HG02798 (cell line): ENCODE measurements around the gene STOM.

ENCODE experiments used
- ATAC-seq: cut with Tn5 transposase; IDR thresholded peaks from one replicate; pipeline ENCODE4 v1.9.1; 2021; ENCODE audit warnings: mild to moderate bottlenecking; ENCODE audit not compliant: unreplicated experiment, poor library complexity

The STOM gene

GRCh38 chr9:121323449-121324151 lies 46.5 kb downstream of the STOM start:
- ATAC-seq, result no peak

- no peak for ATAC-seq
These were observed 47.2 kb downstream of the STOM start for GRCh38 chr9:121322737-121323448.

GRCh38 chr9:121322037-121322736 lies 47.9 kb downstream of the STOM start:
- no peak for ATAC-seq

GRCh38 chr9:121321016-121321503 lies 49.0 kb downstream of the STOM start:
- no peak for ATAC-seq

- no peak for ATAC-seq
These were observed 50.7 kb downstream of the STOM start for GRCh38 chr9:121319383-121319780.

GRCh38 chr9:121318631-121319382 lies 51.2 kb downstream of the STOM start:
- ATAC-seq, result no peak

DNA sequence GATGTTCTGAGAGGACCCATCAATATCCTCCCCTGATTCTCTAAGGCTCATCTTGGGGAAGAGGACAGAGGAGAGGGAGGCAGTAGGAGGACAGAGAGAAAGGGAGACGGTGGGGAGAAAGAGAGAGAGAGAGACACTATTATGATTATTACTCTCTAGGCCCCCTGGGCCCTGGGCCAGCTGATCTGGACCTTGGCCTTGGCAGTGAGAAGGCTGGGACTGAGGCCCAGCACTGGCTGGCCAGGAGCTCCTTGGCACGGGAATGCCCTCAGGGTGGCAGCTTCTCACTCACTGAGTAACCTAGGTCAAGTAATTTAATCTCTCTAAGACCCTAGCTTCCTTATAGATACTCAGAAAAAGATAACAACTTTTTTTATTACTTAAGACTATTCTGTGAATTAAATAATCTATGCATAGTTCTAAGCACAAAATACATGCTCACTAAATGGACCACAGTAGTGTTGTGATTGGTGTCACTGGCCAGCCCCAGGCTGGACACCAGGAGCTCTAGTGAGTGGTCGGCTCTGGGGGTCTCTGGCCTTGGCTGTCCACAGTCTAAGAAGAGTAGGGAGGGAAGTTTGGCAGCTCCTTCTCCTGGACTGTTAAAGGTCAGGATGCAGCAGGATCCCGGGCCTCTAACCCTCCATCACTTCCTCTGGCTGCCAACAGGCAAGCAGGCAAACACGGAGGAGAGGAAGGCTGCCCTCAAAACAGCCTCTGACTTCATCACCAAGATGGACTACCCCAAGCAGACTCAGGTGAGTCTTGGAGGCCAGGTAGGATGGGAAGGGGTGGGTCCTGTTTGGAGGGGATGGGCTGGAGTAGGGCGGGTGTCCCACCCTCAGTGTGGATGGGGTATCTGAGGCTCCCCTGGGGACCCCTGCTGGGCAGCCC lies 52.1 kb downstream of the STOM start:
- ATAC-seq, result no peak

DNA sequence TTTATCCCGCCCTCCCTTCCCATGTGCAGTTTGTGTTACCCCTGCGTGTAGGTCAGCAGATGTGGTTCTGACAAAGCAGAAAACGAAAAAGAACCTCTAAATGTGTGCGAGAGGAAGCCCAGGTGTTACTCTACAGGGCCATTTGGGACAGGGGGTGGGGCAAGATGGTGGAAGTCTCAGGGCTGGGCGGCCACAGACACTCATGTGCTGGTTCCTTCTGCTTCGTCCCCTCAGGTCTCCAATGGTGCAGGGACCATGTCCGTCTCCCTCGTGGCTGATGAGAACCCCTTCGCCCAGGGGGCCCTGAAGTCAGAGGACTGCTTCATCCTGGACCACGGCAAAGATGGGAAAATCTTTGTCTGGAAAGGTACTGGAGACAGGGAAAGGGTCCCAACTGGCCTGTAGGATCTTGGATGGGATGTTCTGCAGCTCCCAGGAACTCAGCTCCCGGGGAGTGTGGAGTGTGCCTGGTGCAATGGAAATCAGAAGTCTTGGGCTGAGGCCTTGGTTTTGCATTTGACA lies 53.1 kb downstream of the STOM start:
- no peak for ATAC-seq

- ATAC-seq, result no peak
These were observed 53.7 kb downstream of the STOM start for GRCh38 chr9:121316378-121316777.

GRCh38 chr9:121313458-121314152 lies 56.4 kb downstream of the STOM start:
- ATAC-seq, result no peak

DNA sequence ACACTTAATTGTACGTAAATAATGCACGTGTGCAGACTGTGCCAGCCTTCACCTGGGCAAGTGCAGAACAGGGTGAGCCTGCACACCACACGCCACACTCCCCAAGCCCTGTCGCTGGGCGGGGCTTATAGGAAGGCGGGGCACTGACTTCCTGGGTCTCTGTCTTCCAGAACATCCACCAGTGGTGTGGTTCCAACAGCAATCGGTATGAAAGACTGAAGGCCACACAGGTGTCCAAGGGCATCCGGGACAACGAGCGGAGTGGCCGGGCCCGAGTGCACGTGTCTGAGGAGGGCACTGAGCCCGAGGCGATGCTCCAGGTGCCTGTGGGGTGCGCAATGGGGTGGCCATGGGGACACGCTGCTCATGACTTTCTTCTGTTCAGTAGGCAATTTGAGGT lies 57.9 kb downstream of the STOM start:
- no peak for ATAC-seq

DNA sequence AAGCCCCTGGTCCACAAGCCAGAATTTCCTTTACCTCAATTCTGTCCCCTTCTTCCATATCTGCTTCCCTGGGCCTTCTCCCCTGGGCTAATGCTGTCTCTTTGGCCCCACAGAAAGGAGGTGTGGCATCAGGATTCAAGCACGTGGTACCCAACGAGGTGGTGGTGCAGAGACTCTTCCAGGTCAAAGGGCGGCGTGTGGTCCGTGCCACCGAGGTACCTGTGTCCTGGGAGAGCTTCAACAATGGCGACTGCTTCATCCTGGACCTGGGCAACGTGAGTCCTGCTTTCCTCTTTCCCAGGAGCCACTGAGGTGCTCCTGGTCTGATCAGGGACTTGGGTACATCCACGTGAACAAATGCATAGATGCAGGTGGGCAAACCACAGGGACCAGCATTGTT lies 59.5 kb downstream of the STOM start:
- no peak for ATAC-seq

GRCh38 chr9:121309833-121310425 lies 60.1 kb downstream of the STOM start:
- no peak for ATAC-seq

GRCh38 chr9:121309171-121309570 lies 60.9 kb downstream of the STOM start:
- no peak for ATAC-seq

GRCh38 chr9:121308765-121309164 lies 61.3 kb downstream of the STOM start:
- ATAC-seq, result no peak

- ATAC-seq, result no peak
These were observed 62.1 kb downstream of the STOM start for GRCh38 chr9:121307976-121308375.

DNA sequence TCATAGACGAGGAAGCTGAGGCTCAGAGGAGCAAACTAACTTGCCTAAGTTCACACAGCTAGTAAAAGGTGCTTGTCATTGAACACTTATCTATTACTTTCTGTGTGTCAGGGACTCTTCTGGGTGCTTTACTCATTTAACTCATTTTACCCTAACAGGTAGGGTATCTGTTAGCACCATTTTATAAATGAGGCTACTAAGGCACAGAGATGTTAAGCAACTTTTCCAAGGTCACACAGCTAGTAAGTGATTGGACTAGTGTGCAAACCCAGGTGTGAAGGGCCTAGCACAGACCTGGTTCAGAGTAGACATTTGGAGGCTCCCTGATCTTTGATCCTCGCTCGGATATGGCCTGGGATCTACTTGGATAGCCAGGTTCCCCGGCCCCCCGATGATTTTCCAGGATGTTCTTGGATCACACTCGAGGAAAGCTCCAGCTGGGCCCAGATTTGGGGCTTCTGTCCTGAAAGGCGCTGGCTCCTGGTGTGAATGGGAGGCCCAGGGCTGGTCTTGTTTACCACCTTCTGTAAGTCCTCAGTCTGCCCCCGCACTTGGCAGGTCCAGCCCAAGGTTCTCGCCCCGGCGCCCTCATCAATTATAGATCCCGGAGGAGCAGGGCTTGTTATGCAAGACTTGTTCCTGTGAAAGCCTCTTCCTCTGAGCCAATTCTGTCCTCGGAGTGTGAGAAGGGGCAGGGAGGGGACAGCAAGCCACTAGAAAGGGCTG lies 64.6 kb downstream of the STOM start:
- no peak for ATAC-seq

DNA sequence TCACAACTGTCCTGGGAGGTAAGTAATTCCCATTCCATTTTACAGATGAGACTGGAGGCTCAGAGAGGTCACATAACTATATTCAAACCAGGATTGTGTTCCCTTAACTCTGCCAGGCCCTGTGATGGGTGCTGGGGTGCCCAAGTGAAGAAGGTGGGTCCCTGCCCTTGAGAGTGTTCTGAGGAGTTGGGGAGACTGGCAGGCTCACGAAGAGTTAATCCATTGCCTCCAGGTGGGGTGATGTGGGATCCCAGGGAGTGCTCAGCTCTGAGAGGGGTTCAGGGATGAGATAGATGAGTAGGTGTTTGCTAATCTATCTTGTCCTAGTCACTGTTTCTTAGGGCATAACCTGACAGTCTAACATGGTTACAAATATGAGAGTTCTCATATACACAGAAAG lies 65.3 kb downstream of the STOM start:
- ATAC-seq, result no peak
